K562 (cell line): ENCODE data around the gene CD151.

Experiments
- BCLAF1 ChIP-seq, 2 experiments: fragments of 450-650 bp in 1 of 2; IDR thresholded peaks; 2 replicates each; pipeline ENCODE4 v1.6.1; 2011 to 2017; ENCODE audit warnings: low read depth in 2 of 2, antibody characterized with exemption in 1 of 2, borderline replicate concordance in 1 of 2, low read length in 1 of 2, mild to moderate bottlenecking in 1 of 2, mixed read lengths in 1 of 2; ENCODE audit not compliant: control insufficient read depth in 1 of 2
- BMI1 ChIP-seq: fragments of 150-350 bp; IDR thresholded peaks from 2 replicates; pipeline ENCODE4 v1.6.1; 2014; ENCODE audit warnings: low read length
- CTCF ChIP-seq, 3 experiments: IDR thresholded peaks in 2 of 3; conservative IDR thresholded peaks in 1 of 3; 2 replicates each; pipeline ENCODE4 v1.5.1; 2011 to 2012; ENCODE audit warnings: low read length in 3 of 3, mild to moderate bottlenecking in 3 of 3, control low read depth in 2 of 3, improper control_type of control experiment in 1 of 3, inconsistent platforms in 1 of 3, low read depth in 1 of 3, mixed read lengths in 1 of 3, moderate library complexity in 1 of 3; ENCODE audit not compliant: insufficient read depth in 2 of 3
- E2F1 ChIP-seq: sonication (generic); formaldehyde crosslinking; IDR thresholded peaks from 2 replicates; pipeline ENCODE4 v1.8.1; 2023; ENCODE audit warnings: mild to moderate bottlenecking, missing genetic modification reagents, moderate library complexity
- EZH2 ChIP-seq: IDR thresholded peaks from 2 replicates; pipeline ENCODE4 v1.6.1; 2012; ENCODE audit warnings: low read depth, mild to moderate bottlenecking, inconsistent platforms, low read length, borderline replicate concordance
- MXI1 ChIP-seq: IDR thresholded peaks from 2 replicates; pipeline ENCODE4 v1.6.1; 2011; ENCODE audit warnings: low read depth, mild to moderate bottlenecking, improper control_type of control experiment, low read length
- SMARCC2 ChIP-seq: fragments of 450-650 bp; IDR thresholded peaks from 2 replicates; pipeline ENCODE4 v1.6.1; 2017; ENCODE audit warnings: antibody characterized with exemption, moderate library complexity, mild to moderate bottlenecking, low read depth
- SMC3 ChIP-seq: conservative IDR thresholded peaks from 2 replicates; pipeline ENCODE4 v1.6.1; 2011; ENCODE audit warnings: low read depth, low read length, improper control_type of control experiment; ENCODE audit not compliant: insufficient read depth

- TF ChIP-seq EZH2 (no peak), E2F1 (CRISPR knock-in tag) (no peak), MXI1 (peak; percentile 90), BCLAF1 (IDR thresholded peaks at IDR 0.05; ENCODE audit: borderline replicate concordance in 1 of 2, control insufficient read depth in 1 of 2, low read depth in 2 of 2, low read length in 1 of 2) (peak in 1 of 2 experiments; percentile 68; a peak in 1 of 4 replicates), CTCF (IDR thresholded peaks at IDR 0.05 in 2 of 3, conservative IDR thresholded peaks at IDR 0.05 in 1 of 3; ENCODE audit: insufficient read depth in 2 of 3, low read depth in 1 of 3, low read length in 3 of 3) (0 out of 6 replicates have a peak, but pooled peaks of 1 of the 3 experiments have one; percentile 14), SMARCC2 (no peak), SMC3 (no peak), BMI1 (no peak)
Measured at GRCh38 chr11:842370-843002, 9.7 kb downstream of the CD151 start, which contains the start of the genes POLR2L and TSPAN4.
